Right ventricle myocardium superior (tissue), 1 donor: ENCODE results near the gene ZNRF3. TPM values are rescaled to one million over a fixed set of nuclear protein-coding genes. Genes with fewer than 3 reads are reported as not detected.
"Not testable (repeated sequence)": the region's sequence is repeated elsewhere in the genome, so short reads cannot be mapped to it uniquely, and the experiment has no call there.

Experiments
- ATAC-seq: fragments of 200-7000 bp; cut with Tn5 transposase; one replicate; pipeline ENCODE4 v1.9.1; 2020; ENCODE audit warnings: mild to moderate bottlenecking; ENCODE audit not compliant: poor library complexity
- DNase-seq: peaks from one replicate; pipeline ENCODE4 v3.0.0-alpha.2; 2020
- intact Hi-C: fragments of 100-400 bp; cut with DNase I; formaldehyde crosslinking; loops from one replicate; pipeline ENCODE4 v1.11.2; 2022
- total RNA-seq: library from RNA; stranded (reverse); fragmentation: NEBNext Ultra II Directional; extraction: Animal tissue kit (Norgen Biotek cat#: 25700); gene quantifications from one replicate; pipeline ENCODE4 v1.2.1, GENCODE V29; 2021
- donor health status: DM: no; HTN: yes; CAD: no; lungs with severe emphysema.

ZNRF3 gene
- total RNA-seq, 1 donor from 2014 or later: 5.0 TPM

GRCh38 chr22:28939932-28940331 lies 56.6 kb downstream of the ZNRF3 start:
- no peak for DNase-seq

DNA sequence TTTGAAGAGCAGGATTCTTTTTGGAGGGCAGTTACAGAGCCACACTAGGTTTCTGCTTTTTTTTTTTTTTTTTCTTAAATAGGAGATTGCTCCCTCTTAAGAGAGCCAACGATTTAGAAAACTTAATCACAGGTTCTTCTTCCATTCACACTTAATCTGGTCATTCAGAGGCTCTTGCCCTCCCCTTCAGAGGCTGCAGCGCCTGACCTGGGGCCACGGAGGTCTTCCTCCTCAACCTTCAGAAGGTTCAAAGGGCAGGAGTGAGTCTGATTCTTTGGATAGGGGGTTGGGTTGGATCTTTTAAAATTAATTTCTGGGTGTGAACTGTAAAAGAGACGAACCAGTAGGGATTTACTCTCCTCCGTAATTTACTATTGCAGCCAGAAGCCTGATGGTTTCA lies 57.1 kb downstream of the ZNRF3 start:
- DNase-seq (no peak), ATAC-seq (no peak)
- intact Hi-C loops: no loop called here

More at GRCh38 chr22:28939932-28940331, 56.6 kb downstream of the ZNRF3 start:
- intact Hi-C loops: no loop called here
- ATAC-seq: no peak

DNA sequence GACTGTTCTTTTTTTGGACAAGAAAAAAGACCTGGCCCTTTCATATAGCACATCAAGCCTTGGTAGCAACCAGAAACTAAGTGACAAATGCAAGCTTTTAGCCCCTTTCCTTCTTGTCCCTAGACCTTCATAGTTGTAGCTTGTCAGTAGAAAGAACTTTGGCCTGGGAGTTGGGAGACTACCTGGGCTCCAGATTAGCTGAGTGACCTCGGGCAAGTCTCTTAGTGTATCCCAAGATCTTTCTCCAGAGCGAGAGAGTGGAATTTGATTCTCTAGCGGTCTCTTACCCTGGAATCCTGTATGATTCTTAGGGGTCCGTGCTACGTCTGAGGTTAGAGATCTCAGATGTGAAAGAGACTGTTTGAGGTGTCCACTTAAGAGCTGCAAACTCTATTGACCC lies 59.0 kb downstream of the ZNRF3 start:
- intact Hi-C loops: no loop called here
- no peak for DNase-seq
- no peak for ATAC-seq

DNA sequence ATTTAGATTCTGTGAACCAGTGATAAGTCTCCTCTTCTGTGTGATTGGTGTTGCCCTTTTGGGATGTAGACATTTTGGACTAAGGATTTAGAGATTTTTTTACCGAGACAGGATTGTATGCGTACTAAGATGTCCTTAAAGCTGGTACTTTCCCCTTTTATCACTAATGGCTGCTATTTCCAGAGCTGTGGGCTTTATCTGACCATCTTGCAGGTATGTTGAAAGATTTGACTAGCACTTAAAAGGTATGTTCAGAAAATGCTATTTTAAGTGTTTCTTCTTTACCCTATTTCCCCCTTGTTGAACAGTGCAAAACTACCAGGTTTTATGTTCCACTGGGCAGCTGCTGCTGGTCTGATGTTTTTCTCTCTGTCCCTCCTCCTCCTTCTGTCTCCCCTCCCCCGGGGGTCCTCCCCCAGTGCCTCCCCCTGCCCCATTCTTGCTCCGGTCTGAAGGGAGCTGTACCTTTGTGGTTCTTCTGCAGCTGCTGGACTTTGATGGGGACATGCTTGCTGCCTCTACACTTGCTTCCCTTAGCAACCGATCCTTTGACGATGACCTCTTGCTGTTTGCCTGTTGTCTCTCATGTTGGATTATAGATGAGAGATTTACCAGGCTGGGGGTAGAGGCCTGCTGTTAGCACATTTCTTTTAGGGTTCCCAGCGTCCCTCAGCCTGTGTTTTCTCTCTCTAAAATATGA lies 59.6 kb downstream of the ZNRF3 start:
- DNase-seq: no peak
- intact Hi-C loops: no loop called here
- no peak for ATAC-seq

- ATAC-seq: no peak
- no peak for DNase-seq
- intact Hi-C loops: no loop called here
These were observed 60.1 kb downstream of the ZNRF3 start for GRCh38 chr22:28943501-28943879.

DNA sequence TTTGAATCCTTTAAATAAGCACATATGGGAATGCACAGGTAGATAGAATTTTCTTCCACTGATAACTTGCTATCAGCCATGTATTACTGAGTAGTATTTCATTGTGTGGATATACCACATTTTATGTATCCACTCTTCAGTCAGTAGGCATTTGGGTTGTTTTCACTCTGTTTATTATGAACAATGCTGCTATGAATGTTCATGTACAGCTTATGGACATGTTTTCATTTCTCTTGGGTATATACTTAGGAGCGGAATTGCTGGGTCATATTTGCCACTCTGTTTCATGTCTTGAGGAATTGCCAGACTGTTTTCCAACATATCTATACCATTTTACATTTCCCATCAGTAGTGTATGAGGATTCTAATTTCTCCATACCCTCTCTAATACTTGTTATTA lies 63.8 kb downstream of the ZNRF3 start:
- ATAC-seq (no peak), DNase-seq (no peak)
- intact Hi-C loops: no loop called here

- no peak for DNase-seq
- intact Hi-C loops: no loop called here
These were observed 65.1 kb downstream of the ZNRF3 start for GRCh38 chr22:28948424-28948823.

DNA sequence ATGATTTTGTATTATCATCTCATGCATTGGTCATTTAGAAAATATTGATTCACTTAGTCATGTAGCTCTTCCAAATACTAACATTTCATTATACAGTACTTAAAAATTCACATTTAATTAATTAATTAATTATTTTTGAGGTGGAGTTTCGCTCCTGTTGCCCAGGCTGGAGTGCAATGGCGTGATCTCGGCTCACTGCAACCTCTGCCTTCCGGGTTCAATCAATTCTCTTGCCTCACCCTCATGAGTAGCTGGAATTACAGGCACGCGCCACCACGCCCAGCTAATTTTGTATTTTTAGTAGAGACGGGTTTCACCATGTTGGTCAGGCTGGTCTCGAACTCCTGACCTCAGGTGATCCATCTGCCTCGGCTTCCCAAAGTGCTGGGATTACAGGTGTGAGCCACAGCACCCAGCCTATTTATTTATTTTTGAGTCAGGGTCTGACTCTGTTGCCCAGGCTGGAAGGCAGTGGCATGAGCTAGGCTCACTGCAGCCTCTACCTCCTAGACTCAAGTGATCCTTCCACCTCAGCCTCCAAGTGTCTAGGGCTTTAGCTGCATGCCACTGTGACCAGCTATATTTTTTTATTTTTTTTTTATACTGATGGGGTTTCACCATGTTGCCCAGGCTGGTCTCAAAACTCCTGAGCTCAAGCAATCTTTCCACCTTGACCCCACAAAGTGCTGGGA lies 65.6 kb downstream of the ZNRF3 start:
- DNase-seq, ATAC-seq, intact Hi-C loops: not testable (repeated sequence)

More at GRCh38 chr22:28948424-28948823, 65.1 kb downstream of the ZNRF3 start:
- ATAC-seq: no peak

DNA sequence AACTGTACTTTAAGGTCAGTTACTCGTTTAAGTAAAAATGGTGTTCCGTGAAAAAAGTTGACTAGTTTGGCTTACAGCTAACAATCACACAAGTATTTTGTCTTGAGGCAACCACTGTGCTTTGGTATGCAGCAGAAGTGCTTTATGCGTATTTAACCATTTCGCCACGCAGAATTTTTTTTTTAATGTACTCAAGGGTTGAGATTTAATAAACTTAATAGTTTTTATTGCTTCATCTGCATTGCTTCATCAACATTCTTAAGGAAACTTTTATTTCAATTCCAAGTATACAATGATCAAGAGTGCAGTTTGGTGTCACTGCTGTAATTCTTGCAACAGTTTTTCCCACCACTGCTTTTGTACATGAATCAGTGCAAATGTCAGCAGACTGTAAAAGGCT lies 66.4 kb downstream of the ZNRF3 start:
- DNase-seq (no peak), ATAC-seq (no peak)
- intact Hi-C loops: no loop called here

- ATAC-seq: no peak
These were observed 67.4 kb downstream of the ZNRF3 start for GRCh38 chr22:28950617-28951411.

DNA sequence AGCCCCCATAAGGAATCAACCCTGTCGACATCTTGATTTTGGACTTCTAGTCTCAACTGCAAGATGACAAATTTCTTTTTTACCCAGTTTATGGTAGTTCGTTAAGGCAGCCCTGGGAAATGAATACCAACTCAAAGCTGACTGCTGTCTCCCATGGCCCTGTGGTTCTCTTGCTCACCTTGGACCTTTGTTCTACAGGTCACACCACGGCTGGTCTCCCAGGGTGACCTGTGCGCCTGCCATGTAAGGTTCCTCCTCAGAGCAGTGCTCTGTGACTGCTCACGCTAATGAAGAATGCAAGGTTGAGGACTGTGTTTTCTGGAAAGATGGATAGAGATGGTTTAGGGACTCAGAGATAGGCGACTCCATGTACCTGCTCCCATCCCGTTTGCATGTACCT lies 68.2 kb downstream of the ZNRF3 start:
- DNase-seq (no peak), ATAC-seq (peak; percentile 18)
- intact Hi-C loops: no loop called here

More at GRCh38 chr22:28950617-28951411, 67.4 kb downstream of the ZNRF3 start:
- DNase-seq: no peak
- intact Hi-C loops: no loop called here

GRCh38 chr22:28951969-28952521 lies 68.7 kb downstream of the ZNRF3 start:
- intact Hi-C loops: no loop called here
- DNase-seq (no peak), ATAC-seq (peak; percentile 68)

- intact Hi-C loops: no loop called here
- ATAC-seq: peak; percentile 59
- DNase-seq: no peak
These were observed 69.5 kb downstream of the ZNRF3 start for GRCh38 chr22:28952857-28953256.

DNA sequence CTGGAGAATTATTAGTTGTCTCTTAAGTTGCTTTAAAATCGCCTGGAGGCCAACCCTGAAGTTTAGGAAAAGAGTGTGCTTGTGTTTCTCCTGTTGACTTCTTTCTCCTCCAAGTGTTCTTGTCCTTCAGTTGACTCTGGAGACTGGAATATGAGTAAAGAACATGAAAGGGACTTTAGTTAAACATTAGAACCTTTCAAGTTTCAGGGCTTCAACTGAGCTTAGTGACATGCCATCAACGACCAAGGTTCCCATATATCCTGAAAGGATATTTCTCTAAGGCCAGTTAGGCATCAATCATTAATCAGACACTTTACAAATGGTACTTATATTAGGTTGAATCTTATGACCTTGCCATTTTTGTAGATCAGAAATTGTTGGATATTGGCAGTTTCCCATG lies 70.0 kb downstream of the ZNRF3 start:
- ATAC-seq (no peak), DNase-seq (no peak)
- intact Hi-C loops: no loop called here

DNA sequence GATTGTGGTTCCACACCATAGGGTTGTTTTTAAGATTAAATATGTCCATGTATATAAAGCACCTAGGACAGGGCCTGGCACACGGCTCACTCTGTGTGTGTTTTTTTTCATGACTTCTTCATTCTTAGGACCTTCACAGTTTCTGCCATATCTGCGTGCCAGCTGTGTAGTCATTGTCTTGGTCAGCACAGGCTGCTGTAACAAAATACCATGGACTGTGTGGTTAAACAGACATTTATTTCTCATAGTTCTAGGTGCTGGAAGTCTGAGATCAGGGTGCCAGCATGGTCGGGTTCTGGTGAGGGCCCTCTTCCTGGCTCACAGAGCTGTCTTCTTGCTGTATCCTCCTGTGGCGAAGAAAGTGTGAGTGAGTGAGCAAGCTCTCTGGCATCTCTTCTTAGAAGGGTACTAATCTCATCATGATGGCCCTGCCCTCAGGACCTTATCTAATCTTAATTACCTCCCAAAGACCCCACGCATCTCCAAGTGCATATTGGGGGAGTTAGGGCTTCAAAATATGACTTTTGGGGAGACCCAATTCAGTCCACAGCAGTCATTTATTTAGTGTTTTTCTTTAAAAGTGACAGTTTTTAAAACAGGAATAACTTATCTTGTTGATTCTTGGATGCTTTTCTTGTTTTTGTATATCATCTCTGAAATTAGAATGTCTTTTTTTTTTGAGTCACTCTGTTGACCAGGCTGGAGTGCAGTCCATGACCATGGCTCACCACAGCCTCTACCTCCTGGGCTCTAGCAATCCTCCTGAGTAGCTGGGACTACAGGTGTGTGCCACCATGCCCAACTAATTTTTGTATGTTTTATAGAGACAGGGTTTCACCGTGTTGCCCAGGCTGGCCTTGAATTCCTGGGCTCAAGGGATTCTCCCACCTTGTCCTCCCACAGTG lies 70.9 kb downstream of the ZNRF3 start:
- no peak for ATAC-seq
- DNase-seq: no peak
- intact Hi-C loops: no loop called here

- DNase-seq (no peak), ATAC-seq (no peak)
- intact Hi-C loops: no loop called here
These were observed 72.4 kb downstream of the ZNRF3 start for GRCh38 chr22:28955817-28956216.

GRCh38 chr22:28956506-28956905 lies 73.1 kb downstream of the ZNRF3 start:
- intact Hi-C loops: no loop called here
- ATAC-seq: no peak

GRCh38 chr22:28958611-28959010 lies 75.2 kb downstream of the ZNRF3 start:
- ATAC-seq: peak; percentile 78
- intact Hi-C loops: no loop called here

More at GRCh38 chr22:28956506-28956905, 73.1 kb downstream of the ZNRF3 start:
- no peak for DNase-seq

More at GRCh38 chr22:28958611-28959010, 75.2 kb downstream of the ZNRF3 start:
- no peak for DNase-seq
